ENCODE data around the gene LYL1. TPM values are rescaled to one million over a fixed set of nuclear protein-coding genes. Genes with fewer than 3 reads are reported as not detected.

Gene LYL1
- total and polyA plus RNA-seq, 9 of the 15 experiments (the other 6 are each of a cell fraction or from before 2014, with no cell fraction given) = 1.3 to 266 (median 34.0) TPM

- no peak for DNase-seq (ENCODE audit: extremely low read depth in 1 of 4, low spot score in 3 of 4)
- peak; percentile 17; the same call in 1 of the 3 replicates for ATAC-seq
These were observed 30.0 kb upstream of the LYL1 start for GRCh38 chr19:13132471-13133180.

More at GRCh38 chr19:13132471-13133180, 30.0 kb upstream of the LYL1 start:
- H3K4me2 ChIP-seq (ENCODE audit: insufficient read depth, low read length) = no peak overlapping the region
- H3K9ac ChIP-seq (ENCODE audit: insufficient read depth in 1 of 2, low read depth in 2 of 2, low read length in 2 of 2) = peak overlapping the region in 1 of 2 experiments; percentile 78; a peak in 1 of 4 replicates
- 60% methylated on average over 8 of the region's 8 CpGs for WGBS (ENCODE audit: insufficient coverage, low coverage, missing lambda C conversion rate)
- FAIRE-seq = peak; percentile 60
- H3K79me2 ChIP-seq (ENCODE audit: control insufficient read depth, insufficient read depth, low read length) = peaks cover 70% of the 10 kb centered on the region
- CTCF ChIA-PET (ENCODE audit: low intra/inter-chr PET ratio) = no interaction called here
- H3K9me3 ChIP-seq (replicated peaks; ENCODE audit: control insufficient read depth, insufficient read depth, low read depth, low read length) = no peaks in the 10 kb centered on the region
- no peak overlapping the region for H3K4me3 ChIP-seq
- BruUV-seq (replicated peaks) = no TSS peak
- peaks cover 92% of the 10 kb centered on the region for H3K36me3 ChIP-seq (ENCODE audit: control insufficient read depth, insufficient read depth, low read length)
- in situ Hi-C loops (cut with MboI) (no loop called here), intact Hi-C loops (cut with micrococcal nuclease) (no loop called here)
- no peak overlapping the region for H2AFZ ChIP-seq (ENCODE audit: low read depth, low read length)
- H4K20me1 ChIP-seq (replicated peaks; ENCODE audit: control insufficient read depth, insufficient read depth, low read length) = peaks cover 35% of the 10 kb centered on the region
- no peaks in the 10 kb centered on the region for H3K27me3 ChIP-seq (ENCODE audit: control insufficient read depth in 2 of 2, insufficient read depth in 2 of 2, low read length in 2 of 2)
- peak overlapping the region; percentile 41; the same call in 1 of the 3 replicates for H3K27ac ChIP-seq (ENCODE audit: extremely low read depth, low read depth, low read length)
- POLR2A ChIA-PET = interaction anchor here (1.0 to 3.2 kb wide), 7 partner anchors 9 to 22 kb away, joined by 3 to 17 read pairs (median 7); partner anchors contain the start of genes IER2 and STX10
- no peaks in the 10 kb centered on the region for H3K9me1 ChIP-seq (ENCODE audit: control insufficient read depth, insufficient read depth, low read length)
- peaks cover 16 to 28% of the 10 kb centered on the region in 2 experiments for H3K4me1 ChIP-seq (replicated peaks in 1 of 2; ENCODE audit: control insufficient read depth in 2 of 2, insufficient read depth in 2 of 2, low read length in 2 of 2)
- TF ChIP-seq HMBOX1 (IDR thresholded peaks at IDR 0.05) = peak; percentile 87
- TF ChIP-seq RUNX1 (IDR thresholded peaks at IDR 0.05; ENCODE audit: low read depth) = no peak
- TF ChIP-seq EP400 (IDR thresholded peaks at IDR 0.05) = no peak
- TF ChIP-seq FOSL1 (tag; conservative IDR thresholded peaks at IDR 0.05) = peak; percentile 49
- no peak for TF ChIP-seq TCF7 (IDR thresholded peaks at IDR 0.05; ENCODE audit: borderline replicate concordance)
- TF ChIP-seq, protein P1, sequence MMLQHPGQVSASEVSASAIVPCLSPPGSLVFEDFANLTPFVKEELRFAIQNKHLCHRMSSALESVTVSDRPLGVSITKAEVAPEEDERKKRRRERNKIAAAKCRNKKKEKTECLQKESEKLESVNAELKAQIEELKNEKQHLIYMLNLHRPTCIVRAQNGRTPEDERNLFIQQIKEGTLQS (IDR thresholded peaks at IDR 0.05) = peak; percentile 10; the same call in 1 of the 2 replicates
- TF ChIP-seq, protein P1 (CRISPR knock-in tag; conservative IDR thresholded peaks at IDR 0.05) = no peak
- 0 out of 2 replicates have a peak, but pooled peaks have one; percentile 16 for TF ChIP-seq ESRRA (IDR thresholded peaks at IDR 0.05; ENCODE audit: borderline replicate concordance, low read depth)
- TF ChIP-seq ETS2 (tag; IDR thresholded peaks at IDR 0.05; ENCODE audit: borderline replicate concordance, poor library complexity, severe bottlenecking) = no peak

All from K562 (cell line).